GM10266 (cell line): ENCODE data around the gene NEBL.

Source experiments
- DNase-seq: peaks from one replicate; pipeline ENCODE4 v3.0.0; 2012; ENCODE audit errors: extremely low spot score
- TF ChIP-seq, protein P1 (sequence below): IDR thresholded peaks from 2 replicates; pipeline ENCODE4 v1.5.1; 2012; ENCODE audit warnings: mild to moderate bottlenecking, low read depth; ENCODE audit not compliant: control insufficient read depth, insufficient read depth; ENCODE audit errors: missing control alignments

The NEBL gene

GRCh38 chr10:20767028-20767427 lies 130.1 kb downstream of the NEBL start:
- TF ChIP-seq, protein P1, sequence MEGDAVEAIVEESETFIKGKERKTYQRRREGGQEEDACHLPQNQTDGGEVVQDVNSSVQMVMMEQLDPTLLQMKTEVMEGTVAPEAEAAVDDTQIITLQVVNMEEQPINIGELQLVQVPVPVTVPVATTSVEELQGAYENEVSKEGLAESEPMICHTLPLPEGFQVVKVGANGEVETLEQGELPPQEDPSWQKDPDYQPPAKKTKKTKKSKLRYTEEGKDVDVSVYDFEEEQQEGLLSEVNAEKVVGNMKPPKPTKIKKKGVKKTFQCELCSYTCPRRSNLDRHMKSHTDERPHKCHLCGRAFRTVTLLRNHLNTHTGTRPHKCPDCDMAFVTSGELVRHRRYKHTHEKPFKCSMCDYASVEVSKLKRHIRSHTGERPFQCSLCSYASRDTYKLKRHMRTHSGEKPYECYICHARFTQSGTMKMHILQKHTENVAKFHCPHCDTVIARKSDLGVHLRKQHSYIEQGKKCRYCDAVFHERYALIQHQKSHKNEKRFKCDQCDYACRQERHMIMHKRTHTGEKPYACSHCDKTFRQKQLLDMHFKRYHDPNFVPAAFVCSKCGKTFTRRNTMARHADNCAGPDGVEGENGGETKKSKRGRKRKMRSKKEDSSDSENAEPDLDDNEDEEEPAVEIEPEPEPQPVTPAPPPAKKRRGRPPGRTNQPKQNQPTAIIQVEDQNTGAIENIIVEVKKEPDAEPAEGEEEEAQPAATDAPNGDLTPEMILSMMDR = no peak
- no peak for DNase-seq

DNA sequence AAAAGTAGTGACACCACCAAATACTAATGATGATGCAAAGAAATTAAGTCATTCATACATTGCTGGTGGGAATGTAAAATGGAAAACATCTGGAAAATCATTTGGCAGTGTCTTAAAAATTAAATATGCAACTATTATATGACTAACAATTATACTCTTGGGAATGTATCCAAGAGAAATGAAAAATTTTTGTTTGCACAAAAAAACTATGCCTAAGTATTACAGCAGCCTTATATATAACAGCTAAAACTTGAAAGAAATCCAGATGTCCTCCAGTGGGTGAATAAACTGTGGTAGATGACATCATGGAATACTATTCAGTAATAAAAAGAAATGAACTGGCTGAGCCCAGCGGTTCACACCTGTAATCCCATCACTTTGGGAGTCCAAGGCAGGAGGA lies 132.0 kb downstream of the NEBL start:
- no peak for DNase-seq
- TF ChIP-seq, protein P1 = no peak

DNA sequence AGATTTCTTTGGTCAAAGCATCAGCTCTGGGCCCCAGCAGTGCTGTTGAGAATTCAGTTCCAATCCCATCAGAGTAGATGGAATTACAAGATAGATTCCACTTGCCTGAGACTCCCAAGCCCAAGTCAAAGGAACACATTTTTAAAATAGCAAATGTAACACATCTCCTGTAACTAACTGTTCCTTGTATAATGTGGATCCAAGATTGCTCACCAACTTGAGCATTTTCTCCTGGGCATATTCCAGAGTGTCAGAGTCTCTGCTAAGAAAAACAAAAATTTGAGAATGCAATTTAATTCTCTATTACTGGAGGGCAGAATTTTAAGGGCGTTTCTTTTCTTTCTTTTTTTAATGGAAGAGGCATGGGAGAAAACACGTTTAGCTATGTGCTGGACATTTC lies 136.7 kb downstream of the NEBL start:
- TF ChIP-seq, protein P1 = no peak
- no peak for DNase-seq

DNA sequence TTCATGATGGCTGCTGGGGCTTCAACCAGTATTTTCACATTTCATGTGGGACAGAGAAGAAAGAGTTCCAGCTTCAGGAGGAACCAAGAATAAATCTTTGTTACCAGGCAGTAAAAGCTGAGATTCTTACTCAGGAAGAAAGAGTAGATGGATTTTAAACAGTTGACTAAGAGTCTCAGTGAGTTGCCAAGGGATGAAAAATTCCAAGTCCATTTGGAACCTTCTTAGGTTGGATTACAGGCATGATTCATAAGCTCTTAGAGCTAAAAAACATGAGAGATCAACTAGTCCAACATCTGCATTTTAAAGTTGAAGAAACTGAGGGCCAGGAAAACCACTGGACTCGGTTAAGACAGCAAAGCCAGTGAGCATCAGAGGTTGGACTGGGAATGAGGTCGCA lies 148.6 kb downstream of the NEBL start:
- DNase-seq = no peak
- TF ChIP-seq, protein P1 = no peak

DNA sequence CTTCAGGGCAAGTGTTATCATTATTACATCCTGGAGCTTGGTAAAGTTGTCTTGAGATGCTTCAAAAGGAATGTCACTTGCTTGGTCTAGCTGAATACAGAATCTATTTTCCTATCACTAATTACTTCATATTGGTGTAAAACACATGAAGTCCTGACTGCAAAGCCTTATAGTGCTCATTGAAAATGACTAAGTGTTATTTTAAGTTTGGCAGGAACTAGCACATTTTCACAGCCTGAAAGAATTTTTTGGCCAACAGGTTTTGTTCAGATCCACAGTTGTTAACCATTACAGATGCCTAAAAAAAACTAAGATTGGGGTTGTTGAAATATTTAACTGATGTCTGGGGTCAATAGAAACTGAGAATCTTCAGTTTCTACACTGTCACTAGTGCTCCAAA lies 149.3 kb downstream of the NEBL start:
- TF ChIP-seq, protein P1 = no peak
- DNase-seq = no peak

DNA sequence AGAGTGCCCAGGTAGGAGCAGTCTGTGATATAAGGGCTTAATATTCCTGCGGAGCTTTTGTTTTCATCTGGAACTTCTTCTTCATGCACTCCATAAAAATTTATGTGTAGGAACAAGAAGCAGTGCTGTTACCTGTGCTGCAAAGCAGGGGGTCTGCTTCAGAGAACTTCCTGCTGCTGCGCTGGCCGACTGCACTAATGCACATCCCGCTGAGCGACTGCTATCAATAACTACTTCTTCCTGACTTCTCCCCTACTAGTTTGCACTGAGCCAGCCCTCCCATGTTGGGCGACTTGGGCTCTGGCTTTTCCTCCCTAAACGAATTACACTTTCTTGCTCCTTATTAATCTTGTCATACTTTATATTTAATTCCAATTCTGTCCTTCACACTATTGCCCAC lies 150.3 kb downstream of the NEBL start:
- TF ChIP-seq, protein P1 = no peak
- DNase-seq = no peak

GRCh38 chr10:20745556-20746375 lies 151.3 kb downstream of the NEBL start:
- TF ChIP-seq, protein P1 = no peak
- DNase-seq = no peak
